ENCODE data around the gene ZNF611.

DNA sequence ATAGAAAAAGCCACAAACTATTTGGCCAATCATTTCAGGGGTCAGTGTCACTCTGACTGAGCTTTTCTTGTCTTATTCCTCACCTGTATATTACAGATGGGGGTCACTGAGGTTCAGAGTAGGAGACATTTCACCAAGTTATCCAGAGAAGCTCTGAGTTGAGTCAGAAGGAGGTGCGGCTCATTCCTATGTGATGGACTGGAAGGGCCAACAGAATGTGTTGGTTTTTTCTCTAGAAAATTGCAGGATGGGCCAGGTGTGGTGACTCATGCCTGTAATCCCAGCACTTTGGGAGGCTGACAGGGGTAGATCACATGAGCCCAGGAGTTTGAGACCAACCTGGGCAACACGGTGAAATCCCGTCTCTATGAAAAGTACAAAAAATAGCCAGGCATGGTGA is 72.2 kb downstream of the ZNF611 start:
- TF ChIP-seq RAD21 (conservative IDR thresholded peaks at IDR 0.05 in 1 of 2, IDR thresholded peaks at IDR 0.05 in 1 of 2): no peak
- no peak for TF ChIP-seq POLR2A (IDR thresholded peaks at IDR 0.05; ENCODE audit: low read length)
- TF ChIP-seq, protein P1, sequence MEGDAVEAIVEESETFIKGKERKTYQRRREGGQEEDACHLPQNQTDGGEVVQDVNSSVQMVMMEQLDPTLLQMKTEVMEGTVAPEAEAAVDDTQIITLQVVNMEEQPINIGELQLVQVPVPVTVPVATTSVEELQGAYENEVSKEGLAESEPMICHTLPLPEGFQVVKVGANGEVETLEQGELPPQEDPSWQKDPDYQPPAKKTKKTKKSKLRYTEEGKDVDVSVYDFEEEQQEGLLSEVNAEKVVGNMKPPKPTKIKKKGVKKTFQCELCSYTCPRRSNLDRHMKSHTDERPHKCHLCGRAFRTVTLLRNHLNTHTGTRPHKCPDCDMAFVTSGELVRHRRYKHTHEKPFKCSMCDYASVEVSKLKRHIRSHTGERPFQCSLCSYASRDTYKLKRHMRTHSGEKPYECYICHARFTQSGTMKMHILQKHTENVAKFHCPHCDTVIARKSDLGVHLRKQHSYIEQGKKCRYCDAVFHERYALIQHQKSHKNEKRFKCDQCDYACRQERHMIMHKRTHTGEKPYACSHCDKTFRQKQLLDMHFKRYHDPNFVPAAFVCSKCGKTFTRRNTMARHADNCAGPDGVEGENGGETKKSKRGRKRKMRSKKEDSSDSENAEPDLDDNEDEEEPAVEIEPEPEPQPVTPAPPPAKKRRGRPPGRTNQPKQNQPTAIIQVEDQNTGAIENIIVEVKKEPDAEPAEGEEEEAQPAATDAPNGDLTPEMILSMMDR (IDR thresholded peaks at IDR 0.05): no peak
- no peak for TF ChIP-seq EP300 (IDR thresholded peaks at IDR 0.05)
